B cell (primary cell): ENCODE results near the gene RPAP3. TPM values are rescaled to one million over a fixed set of nuclear protein-coding genes. Genes with fewer than 3 reads are reported as not detected.
"Not testable (repeated sequence)": the region's sequence is repeated elsewhere in the genome, so short reads cannot be mapped to it uniquely, and the experiment has no call there.

Experiments
- ATAC-seq: fragments of 200-7000 bp; cut with Tn5 transposase; one replicate; pipeline ENCODE4 v1.10.0; 2021; ENCODE audit warnings: low read depth, mild to moderate bottlenecking, moderate number of reproducible peaks, moderate library complexity
- CTCF ChIA-PET: fragments of 350-600 bp; sonication (Branson Sonifier 250); formaldehyde crosslinking; loops from one replicate; lab custom pipeline; 2021; ENCODE audit warnings: antibody characterized with exemption, inconsistent platforms; lab: Charles Lee
- POLR2A ChIA-PET: fragments of 350-600 bp; sonication (Branson Sonifier 250); formaldehyde crosslinking; loops from one replicate; lab custom pipeline; 2021; ENCODE audit warnings: antibody characterized with exemption; lab: Charles Lee
- DNase-seq: peaks from one replicate; pipeline ENCODE4 v3.0.0; 2013
- H2AFZ ChIP-seq: 2 replicates; pipeline ENCODE4 v1.6.1; 2012; ENCODE audit warnings: mild to moderate bottlenecking, low read depth, low read length; ENCODE audit not compliant: insufficient read depth, poor library complexity, severe bottlenecking
- H3K27ac ChIP-seq, 2 donors: 1 replicate in 1 of 2; 2 replicates in 1 of 2; pipeline ENCODE4 v1.5.1; 2012 to 2013; ENCODE audit warnings: low read length in 2 of 2, mild to moderate bottlenecking in 2 of 2, moderate library complexity in 1 of 2
- H3K27me3 ChIP-seq, 4 experiments: fragments of 200-600 bp in 1 of 4; sonication (generic) in 1 of 4; replicated peaks in 1 of 4; 1 replicate in 2 of 4; 2 replicates in 2 of 4; pipeline versions ENCODE4 v1.6.1 to v1.7.0; 2013 to 2016; ENCODE audit warnings: low read length in 3 of 4, mild to moderate bottlenecking in 2 of 4, mixed read lengths in 1 of 4, moderate library complexity in 1 of 4; ENCODE audit not compliant: insufficient read depth in 4 of 4, control insufficient read depth in 3 of 4; ENCODE audit errors: control extremely low read depth in 1 of 4
- H3K36me3 ChIP-seq, 2 experiments: replicated peaks in 1 of 2; 1 replicate in 1 of 2; 2 replicates in 1 of 2; pipeline versions ENCODE4 v1.6.1 to v1.7.1; 2013; ENCODE audit warnings: low read length in 1 of 2; ENCODE audit not compliant: insufficient read depth in 2 of 2, control insufficient read depth in 1 of 2; ENCODE audit errors: control extremely low read depth in 1 of 2, extremely low read depth in 1 of 2
- H3K4me1 ChIP-seq, 2 donors: fragments of 200-600 bp in 1 of 2; sonication (generic) in 1 of 2; 1 replicate in 1 of 2; 2 replicates in 1 of 2; pipeline versions ENCODE4 v1.5.1 to v1.6.1; 2013 to 2017; ENCODE audit warnings: low read length in 2 of 2; ENCODE audit not compliant: control insufficient read depth in 2 of 2, insufficient read depth in 2 of 2
- H3K4me2 ChIP-seq: replicated peaks from 2 replicates; pipeline ENCODE3; 2012; ENCODE audit warnings: mild to moderate bottlenecking, low read depth, low read length; ENCODE audit not compliant: poor library complexity, severe bottlenecking
- H3K4me3 ChIP-seq, 5 experiments: fragments of 200-600 bp in 1 of 5; sonication (generic) in 1 of 5; 1 replicate in 3 of 5; 2 replicates in 2 of 5; pipeline versions ENCODE4 v1.5.1 to v1.7.0; 2011 to 2016; ENCODE audit warnings: low read length in 4 of 5, mild to moderate bottlenecking in 4 of 5, low read depth in 2 of 5, control low read depth in 1 of 5, moderate library complexity in 1 of 5; ENCODE audit not compliant: insufficient read depth in 1 of 5; ENCODE audit errors: control extremely low read depth in 1 of 5, extremely low read depth in 1 of 5
- H3K79me2 ChIP-seq: fragments of 200-600 bp; sonication (generic); one replicate; pipeline ENCODE4 v1.6.0; 2016; ENCODE audit warnings: low read length; ENCODE audit not compliant: control insufficient read depth, insufficient read depth
- H3K9ac ChIP-seq: fragments of 200-600 bp; sonication (generic); 2 replicates; pipeline ENCODE4 v1.6.1; 2017; ENCODE audit warnings: mild to moderate bottlenecking, low read length, moderate library complexity
- H3K9me3 ChIP-seq, 3 donors: one replicate each; pipeline versions ENCODE4 v1.6.1 to v1.7.1; 2013; ENCODE audit warnings: low read length in 2 of 3; ENCODE audit not compliant: control insufficient read depth in 2 of 3, insufficient read depth in 1 of 3; ENCODE audit errors: control extremely low read depth in 1 of 3
- H4K20me1 ChIP-seq: 2 replicates; pipeline ENCODE4 v1.6.0; 2012; ENCODE audit warnings: mild to moderate bottlenecking, low read length; ENCODE audit not compliant: insufficient read depth, control insufficient read depth, poor library complexity, severe bottlenecking
- H3K27ac Mint-ChIP-seq: one replicate; pipeline ENCODE4 v1.8.0; 2021; ENCODE audit warnings: mixed read lengths
- H3K27me3 Mint-ChIP-seq: one replicate; pipeline ENCODE4 v1.8.0; 2021; ENCODE audit warnings: mixed read lengths
- H3K4me1 Mint-ChIP-seq: one replicate; pipeline ENCODE4 v1.8.0; 2021; ENCODE audit warnings: mixed read lengths
- H3K4me3 Mint-ChIP-seq: one replicate; pipeline ENCODE4 v1.8.0; 2021; ENCODE audit warnings: mixed read lengths
- H3K9me3 Mint-ChIP-seq: one replicate; pipeline ENCODE4 v1.8.0; 2022; ENCODE audit warnings: mixed read lengths; ENCODE audit not compliant: insufficient read depth
- CTCF ChIP-seq: fragments of 200-600 bp; IDR thresholded peaks from one replicate; pipeline ENCODE4 v1.8.0; 2022; ENCODE audit warnings: antibody characterized with exemption, mild to moderate bottlenecking
- EZH2 ChIP-seq: IDR thresholded peaks from 2 replicates; pipeline ENCODE4 v1.6.1; 2012; ENCODE audit warnings: borderline replicate concordance, low read depth, mild to moderate bottlenecking, moderate library complexity, low read length; ENCODE audit not compliant: insufficient read depth, poor library complexity, severe bottlenecking
- WGBS: methylation state at CpG from one replicate; pipeline ENCODE4 v1.1.5; 2013; ENCODE audit warnings: missing lambda C conversion rate; ENCODE audit not compliant: insufficient coverage; 5-methylcytosine and 5-hydroxymethylcytosine counted together
- intact Hi-C: fragments of 100-400 bp; cut with micrococcal nuclease; formaldehyde crosslinking; loops from one replicate; pipeline ENCODE4 v1.10.0; 2022
- polyA plus RNA-seq: library from polyadenylated mRNA; depleted of rRNA; stranded (reverse); fragments of >200 nt; gene quantifications from 2 replicates; pipeline ENCODE4 v1.2.3, GENCODE V29; 2012
- total RNA-seq, 2 donors: library from RNA; stranded (reverse); fragments of 120-200 nt in 1 of 2; gene quantifications; 1 replicate in 1 of 2; 2 replicates in 1 of 2; pipeline versions ENCODE4 v1.2.3 to v1.2.4, GENCODE V29; 2013 to 2022

RPAP3 gene
- total and polyA plus RNA-seq, 2 donors (not counting 1 experiment from before 2014, with no cell fraction given), result 9.1 to 47.2 TPM

- intact Hi-C loops, result no loop called here
- no CpG with 5 or more reads among the region's 2 CpGs for WGBS
- no peak overlapping the region for H3K4me3 Mint-ChIP-seq
- POLR2A ChIA-PET, result no interaction called here
- H4K20me1 ChIP-seq, result no peaks in the 10 kb centered on the region
- no peak overlapping the region for H3K27ac Mint-ChIP-seq
- no peak overlapping the region for H3K4me3 ChIP-seq
- H3K27ac ChIP-seq, result no peak overlapping the region
- peaks cover 8% of the 10 kb centered on the region for H3K79me2 ChIP-seq
- H3K4me1 ChIP-seq, result no peaks in the 10 kb centered on the region
- peaks cover 18% of the 10 kb centered on the region for H3K4me1 Mint-ChIP-seq
- H3K9ac ChIP-seq, result no peak overlapping the region
- DNase-seq (no peak), ATAC-seq (no peak)
- H3K4me2 ChIP-seq, result no peak overlapping the region
- no peaks in the 10 kb centered on the region for H3K9me3 Mint-ChIP-seq
- no peak for TF ChIP-seq EZH2
- no peak for TF ChIP-seq CTCF
- no peaks in the 10 kb centered on the region for H3K27me3 Mint-ChIP-seq
- H2AFZ ChIP-seq, result no peak overlapping the region
- no peaks in the 10 kb centered on the region for H3K9me3 ChIP-seq
- peaks cover 12 to 34% of the 10 kb centered on the region in 2 experiments for H3K36me3 ChIP-seq
- CTCF ChIA-PET, result no interaction called here
- H3K27me3 ChIP-seq, result no peaks in the 10 kb centered on the region
Measured at GRCh38 chr12:47679785-47680184, 26.0 kb downstream of the RPAP3 start.

- Histone ChIP-seq H2AFZ (no peak overlapping the region), H3K27me3 (no peaks in the 10 kb centered on the region), H3K36me3 (peaks cover 7 to 37% of the 10 kb centered on the region in 2 experiments), H3K79me2 (peaks cover 3% of the 10 kb centered on the region), H3K4me3 (no peak overlapping the region), H4K20me1 (no peaks in the 10 kb centered on the region), H3K9ac (no peak overlapping the region), H3K4me2 (no peak overlapping the region), H3K27ac (no peak overlapping the region), H3K4me1 (no peaks in the 10 kb centered on the region), H3K9me3 (no peaks in the 10 kb centered on the region)
- ATAC-seq (no peak), DNase-seq (no peak)
- intact Hi-C loops, result no loop called here
- ChIA-PET CTCF (no interaction called here), POLR2A (no interaction called here)
- no peak for TF ChIP-seq EZH2
- TF ChIP-seq CTCF, result no peak
- Mint-ChIP-seq H3K27ac (no peak overlapping the region), H3K9me3 (no peaks in the 10 kb centered on the region), H3K27me3 (no peaks in the 10 kb centered on the region), H3K4me3 (no peak overlapping the region), H3K4me1 (peaks cover 12% of the 10 kb centered on the region)
- WGBS, result no CpG with 5 or more reads among the region's 2 CpGs
Measured at GRCh38 chr12:47672068-47672467, 33.8 kb downstream of the RPAP3 start.

- POLR2A ChIA-PET, H4K20me1 ChIP-seq: not testable (repeated sequence)
- CTCF ChIA-PET, result interaction anchor here (0.6 kb wide), 1 partner anchor 254 kb away, joined by 3 read pairs; no protein-coding TSS in a partner anchor
Measured at GRCh38 chr12:47667935-47668334, 37.9 kb downstream of the RPAP3 start.

More at GRCh38 chr12:47667935-47668334, 37.9 kb downstream of the RPAP3 start:
- H3K27me3 ChIP-seq, H3K79me2 ChIP-seq, H3K27ac ChIP-seq, H3K4me1 ChIP-seq, intact Hi-C loops, ATAC-seq, H3K9ac ChIP-seq, H2AFZ ChIP-seq, H3K9me3 Mint-ChIP-seq, H3K9me3 ChIP-seq, H3K27me3 Mint-ChIP-seq, H3K27ac Mint-ChIP-seq, DNase-seq, H3K4me1 Mint-ChIP-seq, H3K4me3 Mint-ChIP-seq, H3K4me2 ChIP-seq, H3K4me3 ChIP-seq: not testable (repeated sequence)
- peaks cover 8 to 48% of the 10 kb centered on the region in 2 experiments for H3K36me3 ChIP-seq
- no CpG with 5 or more reads among the region's 6 CpGs for WGBS
